ENCODE measurements around the gene DOCK1. TPM values are rescaled to one million over a fixed set of nuclear protein-coding genes. Genes with fewer than 3 reads are reported as not detected.

The DOCK1 gene
- polyA plus RNA-seq, 1 of the 3 experiments (the other 2 are of a cell fraction): 15.5 TPM

GRCh38 chr10:127017541-127018297 is 112.5 kb downstream of the DOCK1 start:
- Histone ChIP-seq H3K27me3 (ENCODE audit: insufficient read depth) (no peaks in the 10 kb centered on the region), H3K9ac (no peak overlapping the region), H3K9me3 (no peaks in the 10 kb centered on the region), H4K20me1 (ENCODE audit: insufficient read depth) (no peaks in the 10 kb centered on the region), H3K79me2 (ENCODE audit: insufficient read depth) (no peaks in the 10 kb centered on the region), H3K9me2 (no peaks in the 10 kb centered on the region), H3F3A (replicated peaks; ENCODE audit: insufficient read depth) (no peaks in the 10 kb centered on the region), H3K4me2 (no peak overlapping the region), H3K4me1 (ENCODE audit: control insufficient read depth in 1 of 2, insufficient read depth in 2 of 2, low read depth in 1 of 2, low read length in 1 of 2) (peaks cover 0 to 2% of the 10 kb centered on the region in 2 experiments; a peak in 1 of 4 replicates), H3K36me3 (replicated peaks in 1 of 2; ENCODE audit: control insufficient read depth in 1 of 2, insufficient read depth in 2 of 2, low read length in 1 of 2) (peaks cover 4 to 12% of the 10 kb centered on the region in 2 experiments), H3K4me3 (ENCODE audit: low read depth in 2 of 2, low read length in 1 of 2) (no peak overlapping the region), H3K27ac (ENCODE audit: low read depth in 2 of 2, low read length in 1 of 2) (no peak overlapping the region), H2AFZ (ENCODE audit: low read depth) (no peak overlapping the region)
- ChIA-PET POLR2A (no interaction called here), CTCF (no interaction called here)
- DNase-seq: no peak
- WGBS (ENCODE audit: low lambda C conversion rate): 97% methylated on average over 14 of the region's 20 CpGs
- TF ChIP-seq RCOR1 (IDR thresholded peaks at IDR 0.05; ENCODE audit: low read length): no peak
- TF ChIP-seq POLR2AphosphoS5 (IDR thresholded peaks at IDR 0.05; ENCODE audit: low read depth, low read length): no peak
- no peak for TF ChIP-seq NRF1 (IDR thresholded peaks at IDR 0.05; ENCODE audit: low read depth, low read length)
- TF ChIP-seq, protein P1, sequence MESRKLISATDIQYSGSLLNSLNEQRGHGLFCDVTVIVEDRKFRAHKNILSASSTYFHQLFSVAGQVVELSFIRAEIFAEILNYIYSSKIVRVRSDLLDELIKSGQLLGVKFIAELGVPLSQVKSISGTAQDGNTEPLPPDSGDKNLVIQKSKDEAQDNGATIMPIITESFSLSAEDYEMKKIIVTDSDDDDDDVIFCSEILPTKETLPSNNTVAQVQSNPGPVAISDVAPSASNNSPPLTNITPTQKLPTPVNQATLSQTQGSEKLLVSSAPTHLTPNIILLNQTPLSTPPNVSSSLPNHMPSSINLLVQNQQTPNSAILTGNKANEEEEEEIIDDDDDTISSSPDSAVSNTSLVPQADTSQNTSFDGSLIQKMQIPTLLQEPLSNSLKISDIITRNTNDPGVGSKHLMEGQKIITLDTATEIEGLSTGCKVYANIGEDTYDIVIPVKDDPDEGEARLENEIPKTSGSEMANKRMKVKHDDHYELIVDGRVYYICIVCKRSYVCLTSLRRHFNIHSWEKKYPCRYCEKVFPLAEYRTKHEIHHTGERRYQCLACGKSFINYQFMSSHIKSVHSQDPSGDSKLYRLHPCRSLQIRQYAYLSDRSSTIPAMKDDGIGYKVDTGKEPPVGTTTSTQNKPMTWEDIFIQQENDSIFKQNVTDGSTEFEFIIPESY (IDR thresholded peaks at IDR 0.05; ENCODE audit: borderline replicate concordance, low read depth): no peak
- no peak for TF ChIP-seq FOXJ3 (CRISPR knock-in tag; IDR thresholded peaks at IDR 0.05)
- no peak for TF ChIP-seq RAD21 (IDR thresholded peaks at IDR 0.05; ENCODE audit: low read length)
- no peak for TF ChIP-seq YY1 (IDR thresholded peaks at IDR 0.05; ENCODE audit: low read depth)
- no peak for TF ChIP-seq TCF12 (IDR thresholded peaks at IDR 0.05)
- TF ChIP-seq RXRA (IDR thresholded peaks at IDR 0.05; ENCODE audit: borderline replicate concordance, low read depth): no peak
- TF ChIP-seq RFX5 (IDR thresholded peaks at IDR 0.05; ENCODE audit: low read length): no peak
- TF ChIP-seq JUND (IDR thresholded peaks at IDR 0.05): no peak
- no peak for TF ChIP-seq PBX3 (IDR thresholded peaks at IDR 0.05)
- no peak for TF ChIP-seq ELF1 (IDR thresholded peaks at IDR 0.05)
- TF ChIP-seq SIN3A (IDR thresholded peaks at IDR 0.05; ENCODE audit: borderline replicate concordance, low read depth, low read length): no peak
- TF ChIP-seq TEAD4 (IDR thresholded peaks at IDR 0.05; ENCODE audit: borderline replicate concordance, insufficient read depth): no peak
- TF ChIP-seq, protein P2, sequence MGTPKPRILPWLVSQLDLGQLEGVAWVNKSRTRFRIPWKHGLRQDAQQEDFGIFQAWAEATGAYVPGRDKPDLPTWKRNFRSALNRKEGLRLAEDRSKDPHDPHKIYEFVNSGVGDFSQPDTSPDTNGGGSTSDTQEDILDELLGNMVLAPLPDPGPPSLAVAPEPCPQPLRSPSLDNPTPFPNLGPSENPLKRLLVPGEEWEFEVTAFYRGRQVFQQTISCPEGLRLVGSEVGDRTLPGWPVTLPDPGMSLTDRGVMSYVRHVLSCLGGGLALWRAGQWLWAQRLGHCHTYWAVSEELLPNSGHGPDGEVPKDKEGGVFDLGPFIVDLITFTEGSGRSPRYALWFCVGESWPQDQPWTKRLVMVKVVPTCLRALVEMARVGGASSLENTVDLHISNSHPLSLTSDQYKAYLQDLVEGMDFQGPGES (IDR thresholded peaks at IDR 0.05; ENCODE audit: low read depth, low read length): no peak
- TF ChIP-seq FOXM1 (IDR thresholded peaks at IDR 0.05; ENCODE audit: low read depth): no peak
- TF ChIP-seq MEF2A (IDR thresholded peaks at IDR 0.05; ENCODE audit: borderline replicate concordance, low read depth): no peak
- TF ChIP-seq, protein P3, sequence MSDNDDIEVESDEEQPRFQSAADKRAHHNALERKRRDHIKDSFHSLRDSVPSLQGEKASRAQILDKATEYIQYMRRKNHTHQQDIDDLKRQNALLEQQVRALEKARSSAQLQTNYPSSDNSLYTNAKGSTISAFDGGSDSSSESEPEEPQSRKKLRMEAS (IDR thresholded peaks at IDR 0.05; ENCODE audit: low read depth): no peak

Measured in SK-N-SH (cell line).